GM18502 (cell line): ENCODE measurements around the gene PPT1.

Source experiments
- ATAC-seq: cut with Tn5 transposase; IDR thresholded peaks from one replicate; pipeline ENCODE4 v1.9.1; 2021; ENCODE audit warnings: mild to moderate bottlenecking; ENCODE audit not compliant: unreplicated experiment, poor library complexity

Gene PPT1

GRCh38 chr1:40096977-40097782 is at the start of gene PPT1:
TSS of gene PPT1 (minus strand) at chr1:40097252. CDS start at chr1:40097238, 14 bp downstream.
- peak; percentile 87 for ATAC-seq

GRCh38 chr1:40143891-40144575 is 47.0 kb upstream of the PPT1 start:
- ATAC-seq = no peak

GRCh38 chr1:40141878-40142535 is 45.0 kb upstream of the PPT1 start:
- no peak for ATAC-seq

GRCh38 chr1:40140211-40140973 is 43.3 kb upstream of the PPT1 start:
- no peak for ATAC-seq

- ATAC-seq = no peak
Measured at GRCh38 chr1:40133839-40134238, 36.8 kb upstream of the PPT1 start.

- no peak for ATAC-seq
Measured at GRCh38 chr1:40133312-40133665, 36.2 kb upstream of the PPT1 start.

GRCh38 chr1:40132383-40133311 is 35.6 kb upstream of the PPT1 start:
- no peak for ATAC-seq

- no peak for ATAC-seq
Measured at GRCh38 chr1:40130892-40131291, 33.8 kb upstream of the PPT1 start.

- no peak for ATAC-seq
Measured at GRCh38 chr1:40122855-40123254, 25.8 kb upstream of the PPT1 start.

- ATAC-seq = no peak
Measured at GRCh38 chr1:40120128-40120527, 23.1 kb upstream of the PPT1 start.

- no peak for ATAC-seq
Measured at GRCh38 chr1:40114400-40114799, 17.3 kb upstream of the PPT1 start.

- no peak for ATAC-seq
Measured at GRCh38 chr1:40110389-40110788, 13.3 kb upstream of the PPT1 start.

- no peak for ATAC-seq
Measured at GRCh38 chr1:40107290-40107959, 10.4 kb upstream of the PPT1 start.

- ATAC-seq = no peak
Measured at GRCh38 chr1:40105028-40105427, 8.0 kb upstream of the PPT1 start.

GRCh38 chr1:40102896-40103295 is 5.8 kb upstream of the PPT1 start:
- no peak for ATAC-seq

GRCh38 chr1:40102038-40102437 is 5.0 kb upstream of the PPT1 start:
- no peak for ATAC-seq

GRCh38 chr1:40096646-40096976 is 441 bp downstream of the PPT1 start:
- ATAC-seq = peak; percentile 22

GRCh38 chr1:40095806-40096205 is 1.2 kb downstream of the PPT1 start:
- ATAC-seq = no peak

GRCh38 chr1:40094466-40095110 is 2.5 kb downstream of the PPT1 start:
- ATAC-seq = no peak
